ENCODE data around the gene UGT1A10.

UGT1A10 gene

GRCh38 chr2:233803994-233804393 is 167.7 kb downstream of the UGT1A10 start:
- DNase-seq (ENCODE audit: low read depth) = no peak

- DNase-seq (ENCODE audit: low read depth) = peak; percentile 3
Observed at GRCh38 chr2:233807215-233807865, 171.1 kb downstream of the UGT1A10 start.

- DNase-seq (ENCODE audit: low read depth) = no peak
Observed at GRCh38 chr2:233807966-233808935, 172.0 kb downstream of the UGT1A10 start.

- no peak for DNase-seq (ENCODE audit: low read depth)
Observed at GRCh38 chr2:233810385-233810784, 174.1 kb downstream of the UGT1A10 start.

GRCh38 chr2:233811087-233811486 is 174.8 kb downstream of the UGT1A10 start:
- DNase-seq (ENCODE audit: low read depth) = no peak

GRCh38 chr2:233811732-233812131 is 175.5 kb downstream of the UGT1A10 start:
- no peak for DNase-seq (ENCODE audit: low read depth)

GRCh38 chr2:233813236-233814055 is 177.2 kb downstream of the UGT1A10 start:
- DNase-seq (ENCODE audit: low read depth) = no peak

- peak; percentile 22 for DNase-seq (ENCODE audit: low read depth)
Observed at GRCh38 chr2:233814056-233814835, 178.0 kb downstream of the UGT1A10 start.

- DNase-seq (ENCODE audit: low read depth) = no peak
Observed at GRCh38 chr2:233815861-233816260, 179.6 kb downstream of the UGT1A10 start.

GRCh38 chr2:233816334-233816733 is 180.1 kb downstream of the UGT1A10 start:
- no peak for DNase-seq (ENCODE audit: low read depth)

GRCh38 chr2:233816771-233817170 is 180.5 kb downstream of the UGT1A10 start:
- DNase-seq (ENCODE audit: low read depth) = no peak

GRCh38 chr2:233817361-233817911 is 181.2 kb downstream of the UGT1A10 start:
- peak; percentile 37 for DNase-seq (ENCODE audit: low read depth)

- DNase-seq (ENCODE audit: low read depth) = no peak
Observed at GRCh38 chr2:233817995-233818638, 181.9 kb downstream of the UGT1A10 start.

- no peak for DNase-seq (ENCODE audit: low read depth)
Observed at GRCh38 chr2:233818639-233819621, 182.7 kb downstream of the UGT1A10 start.

- DNase-seq (ENCODE audit: low read depth) = no peak
Observed at GRCh38 chr2:233819884-233820773, 183.9 kb downstream of the UGT1A10 start.

GRCh38 chr2:233820774-233821105 is 184.5 kb downstream of the UGT1A10 start:
- no peak for DNase-seq (ENCODE audit: low read depth)

GRCh38 chr2:233821196-233821595 is 184.9 kb downstream of the UGT1A10 start:
- DNase-seq (ENCODE audit: low read depth) = no peak

GRCh38 chr2:233821709-233822100 is 185.5 kb downstream of the UGT1A10 start:
- no peak for DNase-seq (ENCODE audit: low read depth)
